Stomach (tissue), 9 donors: ENCODE measurements around the gene RAD23A. TPM values are rescaled to one million over a fixed set of nuclear protein-coding genes. Genes with fewer than 3 reads are reported as not detected.
"Not testable (repeated sequence)": the region's sequence is repeated elsewhere in the genome, so short reads cannot be mapped to it uniquely, and the experiment has no call there.

Experiments
- DNase-seq, 2 donors: peaks; one replicate each; pipeline versions ENCODE4 v3.0.0 to v3.0.0-alpha.2; 2013 to 2019
- H3K27ac ChIP-seq, 5 donors: fragments of 200-600 bp in 4 of 5; sonication (generic) in 4 of 5; one replicate each; pipeline ENCODE4 v1.5.1; 2013 to 2019; ENCODE audit warnings: mild to moderate bottlenecking in 1 of 5, moderate library complexity in 1 of 5
- H3K27me3 ChIP-seq, 3 donors: fragments of 200-600 bp; sonication (generic); one replicate each; pipeline ENCODE4 v1.5.1; 2017 to 2019; ENCODE audit warnings: mixed run types in 1 of 3
- H3K36me3 ChIP-seq, 4 donors: fragments of 200-600 bp; sonication (generic); 1 replicate in 3 of 4; 2 replicates in 1 of 4; pipeline ENCODE4 v1.5.1; 2016 to 2019
- H3K4me1 ChIP-seq, 4 donors: fragments of 200-600 bp; sonication (generic); one replicate each; pipeline ENCODE4 v1.5.1; 2016 to 2019
- H3K4me3 ChIP-seq, 4 donors: fragments of 200-600 bp; sonication (generic) in 3 of 4; one replicate each; pipeline ENCODE4 v1.5.1; 2016 to 2019; ENCODE audit warnings: mild to moderate bottlenecking in 1 of 4
- H3K9me3 ChIP-seq, 4 donors: fragments of 200-600 bp; sonication (generic); one replicate each; pipeline ENCODE4 v1.5.1; 2016 to 2019
- CTCF ChIP-seq, 7 experiments: fragments of 450-650 bp in 4 of 7; fragments of 200-600 bp in 3 of 7; sonication (generic) in 3 of 7; IDR thresholded peaks; one replicate each; pipeline ENCODE4 v1.5.1; 2016 to 2019; ENCODE audit warnings: antibody characterized with exemption in 7 of 7, control low read depth in 2 of 7, mild to moderate bottlenecking in 1 of 7
- EP300 ChIP-seq: sonication (generic); formaldehyde crosslinking; IDR thresholded peaks from one replicate; pipeline ENCODE4 v1.6.1; 2017; ENCODE audit warnings: antibody characterized with exemption
- POLR2A ChIP-seq, 4 donors: fragments of 450-650 bp; IDR thresholded peaks; one replicate each; pipeline ENCODE4 v1.6.1; 2016; ENCODE audit warnings: antibody characterized with exemption in 4 of 4, control low read depth in 2 of 4, mild to moderate bottlenecking in 1 of 4, moderate library complexity in 1 of 4
- POLR2AphosphoS5 ChIP-seq, 3 donors: sonication (generic); formaldehyde crosslinking; IDR thresholded peaks; one replicate each; pipeline ENCODE4 v1.6.1; 2016; ENCODE audit warnings: antibody characterized with exemption in 3 of 3
- WGBS, 5 donors: extraction: QIAGEN DNeasy Blood & Tissue Kit in 3 of 5; methylation state at CpG; one replicate each; pipeline versions ENCODE4 v1.1.5 to v1.1.7; 2013 to 2018; 5-methylcytosine and 5-hydroxymethylcytosine counted together
- intact Hi-C: fragments of 100-400 bp; cut with DNase I; formaldehyde crosslinking; loops from one replicate; pipeline ENCODE4 v1.15.1; 2023; ENCODE audit warnings: low total_unique reads
- polyA plus RNA-seq, 3 donors: library from polyadenylated mRNA; stranded (reverse); fragments of 200-250 nt; gene quantifications; one replicate each; pipeline ENCODE4 v1.2.3, GENCODE V29; 2013
- total RNA-seq, 5 donors: library from RNA; depleted of rRNA; stranded (reverse); fragments of >200 nt; gene quantifications; one replicate each; pipeline versions ENCODE4 v1.1.0 to v1.2.3, GENCODE V29; 2014 to 2016
- donor health status: healthy with polysubstance abuse.
- donor health status: Bipolar disorder and iron deficiency.
- donor health status: healthy.

The RAD23A gene
- total and polyA plus RNA-seq, 8 donors = 44.1 to 144 (median 104) TPM

GRCh38 chr19:12955996-12956395, 10.3 kb downstream of the RAD23A start:
- WGBS, 5 donors = 33 to 55% (median 41%) methylated on average over 9 to 12 of the region's 12 CpGs

GRCh38 chr19:12956446-12957388, 11.1 kb downstream of the RAD23A start, which contains the start of gene GADD45GIP1:
GADD45GIP1 (minus strand) TSS chr19:12957223; CDS start chr19:12957212, 11 bp downstream.
- Histone ChIP-seq H3K36me3 (peaks cover 15 to 39% (median 35%) of the 10 kb centered on the region in 4 donors), H3K9me3 (no peaks in the 10 kb centered on the region), H3K27me3 (no peaks in the 10 kb centered on the region), H3K4me3 (peak within 1 kb of the TSS; percentile 82 to 100 (median 92)), H3K4me1 (peaks cover 33 to 54% (median 47%) of the 10 kb centered on the region in 4 donors), H3K27ac (peak within 1 kb of the TSS; percentile 84 to 95 (median 94))
- intact Hi-C loops = no loop called here
- WGBS, 5 donors = 2 to 5% (median 3%) methylated on average over 40 to 84 of the region's 84 CpGs
- TF ChIP-seq POLR2AphosphoS5 (IDR thresholded peaks at IDR 0.05) (peak in 2 of 3 donors; percentile 77 to 87), POLR2A (IDR thresholded peaks at IDR 0.05) (peak in 1 of 4 donors; percentile 57), CTCF (IDR thresholded peaks at IDR 0.05) (no peak)
- peak; percentile 79 to 93 for DNase-seq

More at GRCh38 chr19:12955996-12956395, 10.3 kb downstream of the RAD23A start:
- peak overlapping the region; percentile 82 to 100 (median 92) for H3K4me3 ChIP-seq
- no peaks in the 10 kb centered on the region for H3K27me3 ChIP-seq
- intact Hi-C loops = no loop called here
- H3K27ac ChIP-seq = peak overlapping the region; percentile 84 to 95 (median 94)
- peaks cover 22 to 46% (median 43%) of the 10 kb centered on the region in 4 donors for H3K36me3 ChIP-seq
- TF ChIP-seq EP300 (no peak), POLR2A (IDR thresholded peaks at IDR 0.05) (no peak), CTCF (IDR thresholded peaks at IDR 0.05) (no peak), POLR2AphosphoS5 (IDR thresholded peaks at IDR 0.05) (no peak)
- peaks cover 33 to 54% (median 47%) of the 10 kb centered on the region in 4 donors for H3K4me1 ChIP-seq
- no peaks in the 10 kb centered on the region for H3K9me3 ChIP-seq
- no peak for DNase-seq

GRCh38 chr19:12957389-12957952, 11.8 kb downstream of the RAD23A start:
- H3K9me3 ChIP-seq, intact Hi-C loops, H3K27me3 ChIP-seq, DNase-seq: not testable (repeated sequence)
- Histone ChIP-seq H3K27ac (peak overlapping the region; percentile 84 to 95 (median 94)), H3K4me1 (peaks cover 31 to 50% (median 46%) of the 10 kb centered on the region in 4 donors), H3K36me3 (peaks cover 8 to 31% (median 28%) of the 10 kb centered on the region in 4 donors), H3K4me3 (peak overlapping the region; percentile 82 to 100 (median 92))
- WGBS, 5 donors = 21 to 40% (median 36%) methylated on average over 31 of the region's 31 CpGs

GRCh38 chr19:12959481-12959880, 13.8 kb downstream of the RAD23A start:
- TF ChIP-seq CTCF (IDR thresholded peaks at IDR 0.05) (no peak), POLR2AphosphoS5 (IDR thresholded peaks at IDR 0.05) (no peak), EP300 (no peak), POLR2A (IDR thresholded peaks at IDR 0.05) (no peak)
- WGBS, 5 donors = 58 to 67% (median 63%) methylated on average over 6 of the region's 6 CpGs

More at GRCh38 chr19:12959481-12959880, 13.8 kb downstream of the RAD23A start:
- Histone ChIP-seq H3K27ac (no peak overlapping the region), H3K9me3 (no peaks in the 10 kb centered on the region), H3K36me3 (peaks cover 0 to 11% (median 8%) of the 10 kb centered on the region in 4 donors), H3K27me3 (no peaks in the 10 kb centered on the region), H3K4me1 (peaks cover 17 to 30% (median 28%) of the 10 kb centered on the region in 4 donors), H3K4me3 (no peak overlapping the region)
- intact Hi-C loops = no loop called here
- DNase-seq = no peak
